Activated CD4-positive, alpha-beta T cell treated with anti-CD3 and anti-CD28 coated beads, Interleukin-2, Interleukin-4, amounts not matched to agents 100 ng/mL and 50 ng/mL, durations not matched to agents 16 hours and 8 hours (primary cell): Measurements from ENCODE around the gene EBNA1BP2.
"Not testable (repeated sequence)": the region's sequence is repeated elsewhere in the genome, so short reads cannot be mapped to it uniquely, and the experiment has no call there.

ENCODE experiments used
- DNase-seq: peaks from one replicate; pipeline ENCODE4 v3.0.0-alpha.2; 2020; ENCODE audit warnings: low spot score

Gene EBNA1BP2

DNA sequence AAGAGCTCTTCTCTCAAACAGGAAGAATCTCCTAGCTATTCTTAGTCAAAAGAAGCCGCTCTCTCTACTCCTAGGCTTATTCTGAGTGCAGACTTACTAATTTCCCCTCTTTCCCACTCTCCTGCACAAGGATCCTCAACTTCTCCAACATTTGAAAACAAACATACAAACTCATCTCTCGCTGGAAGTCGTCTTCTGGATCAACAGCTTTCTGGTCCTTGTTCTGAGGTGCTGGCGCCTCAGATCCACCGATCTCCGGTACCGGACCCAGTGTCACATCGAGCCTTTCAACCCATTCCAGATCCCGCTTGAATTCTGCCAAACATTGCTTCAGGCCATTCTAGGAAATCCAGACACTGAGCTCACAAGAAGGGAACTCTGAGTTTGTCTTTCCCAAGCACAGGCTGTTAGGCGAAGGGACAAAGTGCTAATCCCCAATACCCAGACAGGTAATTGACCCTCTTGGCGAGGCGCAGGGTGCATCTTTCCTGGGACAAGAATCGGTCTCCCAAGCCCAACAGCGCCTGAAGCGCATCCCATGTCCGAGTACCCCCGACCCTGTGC lies 696 bp downstream of the EBNA1BP2 start:
- DNase-seq, result no peak

DNA sequence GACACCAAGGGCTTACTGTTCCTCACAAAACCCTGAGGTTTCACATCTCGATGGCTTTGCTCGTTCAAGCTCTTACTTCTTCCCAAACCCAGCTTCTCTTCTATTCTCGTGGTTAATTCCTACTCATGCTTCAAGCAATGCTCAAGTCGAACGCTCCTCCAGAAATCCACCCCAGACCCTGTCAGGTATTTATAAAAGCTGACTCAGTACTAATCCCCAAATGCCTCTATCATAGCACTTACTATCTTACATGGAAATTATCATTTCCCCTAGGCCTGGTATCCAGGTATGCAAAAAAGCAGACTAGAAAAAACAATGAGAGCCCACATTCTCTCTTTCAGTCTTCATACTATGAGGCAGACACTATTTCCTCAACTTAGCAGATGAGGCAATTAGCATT lies 6.3 kb downstream of the EBNA1BP2 start:
- DNase-seq, result no peak

DNA sequence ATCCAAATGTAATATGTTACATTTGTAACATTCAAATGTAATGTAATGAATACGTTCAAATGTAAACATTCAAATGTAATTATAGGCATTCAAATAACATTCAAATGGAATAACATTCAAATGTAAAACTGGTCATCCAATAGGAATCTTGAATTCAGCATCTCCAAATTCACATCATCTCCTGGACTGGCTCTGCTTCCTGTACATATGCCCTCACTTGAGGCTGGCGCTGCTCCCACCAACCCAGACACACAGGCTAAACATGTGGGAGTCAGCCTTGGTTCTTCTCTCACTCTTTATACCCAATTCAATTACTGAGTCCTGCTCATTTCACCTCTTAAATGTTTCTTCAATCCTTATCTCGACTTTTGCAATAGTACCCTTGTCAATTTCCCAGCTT lies 6.9 kb downstream of the EBNA1BP2 start:
- no peak for DNase-seq

DNA sequence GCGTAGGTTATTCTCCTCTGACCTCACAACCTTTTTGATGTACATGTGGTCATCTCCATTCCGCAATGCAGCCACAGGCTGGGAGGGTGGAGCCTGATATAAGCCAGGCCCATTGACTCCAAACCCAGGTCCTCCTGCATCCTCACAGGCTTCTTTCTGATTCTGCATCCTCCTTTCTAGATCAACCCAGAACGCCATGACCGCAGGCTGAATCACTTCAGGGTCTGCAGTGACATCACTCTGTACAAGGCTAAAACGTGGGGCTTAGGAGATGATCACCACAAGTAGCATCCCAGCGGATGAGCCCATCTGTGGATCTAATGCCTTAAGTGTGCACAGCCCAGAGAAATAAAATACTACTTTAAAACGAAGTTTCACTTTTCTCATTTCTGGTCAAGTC lies 16.1 kb downstream of the EBNA1BP2 start:
- DNase-seq, result no peak

DNA sequence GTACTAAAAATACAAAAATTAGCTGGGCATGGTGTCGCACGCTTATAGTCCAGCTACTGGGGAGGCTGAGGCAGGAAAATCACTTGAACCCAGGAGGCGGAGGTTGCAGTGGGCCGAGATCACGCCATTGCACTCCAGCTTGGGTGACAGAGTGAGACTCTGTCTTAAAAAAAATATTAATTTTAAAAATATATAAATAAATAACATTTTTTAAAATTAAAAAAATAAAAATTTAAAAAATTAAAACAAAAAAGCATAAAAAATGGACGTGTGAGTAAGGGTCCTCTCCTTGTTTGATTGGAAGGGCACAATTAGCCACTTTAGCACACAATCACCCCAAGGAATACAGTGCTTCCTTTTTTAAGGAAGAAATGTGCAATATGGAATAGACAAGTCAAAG lies 18.6 kb downstream of the EBNA1BP2 start:
- DNase-seq, result no peak

DNA sequence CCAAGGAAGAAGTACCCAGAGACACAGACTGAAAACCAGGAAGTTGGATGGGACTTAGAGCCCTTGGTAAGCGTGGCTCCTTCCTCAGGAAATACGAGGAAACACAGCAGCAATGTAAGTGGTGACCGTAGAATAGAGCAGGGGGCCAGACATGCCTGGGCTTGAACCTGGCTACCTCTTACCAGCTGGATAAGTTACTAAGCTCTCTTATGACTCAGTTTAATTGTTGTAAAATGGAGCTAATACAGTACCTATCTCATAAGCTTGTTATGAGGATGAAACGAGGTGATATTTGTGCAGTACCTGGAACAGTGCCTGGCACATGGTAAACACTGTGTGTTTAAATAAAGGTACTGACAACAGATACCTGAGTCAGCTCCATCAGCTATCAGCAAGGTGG lies 19.2 kb downstream of the EBNA1BP2 start:
- no peak for DNase-seq

DNA sequence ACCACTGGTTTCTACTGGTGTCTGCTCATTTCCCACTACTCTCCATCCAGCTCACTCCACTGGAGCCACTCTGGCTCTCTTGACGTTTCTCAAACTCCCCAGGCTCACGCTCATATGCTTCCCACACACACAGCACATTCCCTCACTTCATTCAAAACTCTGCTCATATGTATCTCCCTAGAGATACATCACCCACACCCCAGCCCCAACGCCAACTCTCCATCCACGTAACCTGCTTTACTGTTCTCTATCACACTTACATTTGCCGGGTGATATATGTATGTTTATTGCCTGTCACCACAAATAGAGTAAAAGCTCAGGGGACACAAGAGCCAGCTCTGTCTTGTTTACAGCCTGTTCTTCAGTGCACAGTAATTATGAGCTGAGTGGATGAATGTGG lies 22.2 kb downstream of the EBNA1BP2 start:
- no peak for DNase-seq

DNA sequence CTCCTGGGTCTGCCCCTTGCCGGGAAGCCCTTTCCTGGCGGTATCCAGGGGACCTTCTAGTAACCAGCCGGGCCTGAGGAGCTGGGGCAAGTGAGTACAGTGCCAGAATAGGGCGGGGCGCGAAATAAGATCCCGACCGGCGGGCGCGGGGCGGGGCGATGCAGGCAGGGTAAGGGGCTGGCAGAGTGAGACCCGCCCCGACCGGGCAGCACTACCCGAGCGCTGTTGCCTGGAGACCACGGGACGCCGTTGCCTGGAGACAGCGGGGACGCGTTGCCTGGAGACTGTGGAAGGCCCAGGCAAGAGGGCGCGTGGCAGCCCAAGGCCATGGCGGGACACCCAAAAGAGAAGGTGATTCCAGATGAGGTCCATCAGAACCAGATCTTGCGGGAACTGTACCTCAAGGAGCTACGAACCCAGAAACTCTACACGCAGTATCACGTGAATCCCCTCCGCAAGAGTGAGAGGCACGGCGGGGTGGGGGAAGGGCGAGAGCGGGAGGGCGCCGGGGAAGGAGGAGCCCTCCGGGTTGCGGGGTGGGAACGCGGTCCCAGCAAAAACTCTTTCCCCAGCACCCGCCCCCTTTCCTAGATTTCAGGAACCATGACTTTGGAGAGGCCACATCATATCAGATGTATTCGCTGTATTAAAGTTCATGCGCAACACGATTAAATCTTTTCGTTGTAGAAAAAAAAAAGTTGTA lies 24.3 kb downstream of the EBNA1BP2 start:
- peak; percentile 27 for DNase-seq

DNA sequence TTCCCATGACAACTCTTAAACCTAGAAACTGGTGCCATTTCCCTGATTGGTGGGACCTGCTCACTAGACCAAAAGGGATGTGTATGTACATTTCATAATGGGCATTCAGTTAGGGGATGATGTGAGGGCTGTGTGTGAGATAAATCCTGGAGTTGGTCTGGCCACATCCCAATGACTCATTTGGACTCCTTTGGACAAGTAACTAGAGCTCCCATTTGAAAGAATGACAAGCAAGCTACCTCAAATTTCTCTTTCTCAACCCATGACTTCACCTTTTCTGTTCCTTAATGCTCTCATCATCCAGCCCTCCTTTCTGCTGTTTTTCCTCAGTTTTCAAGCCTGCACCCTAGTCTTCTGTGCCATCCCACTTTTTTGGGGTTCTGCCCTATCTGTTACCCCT lies 27.9 kb downstream of the EBNA1BP2 start:
- DNase-seq, result no peak

DNA sequence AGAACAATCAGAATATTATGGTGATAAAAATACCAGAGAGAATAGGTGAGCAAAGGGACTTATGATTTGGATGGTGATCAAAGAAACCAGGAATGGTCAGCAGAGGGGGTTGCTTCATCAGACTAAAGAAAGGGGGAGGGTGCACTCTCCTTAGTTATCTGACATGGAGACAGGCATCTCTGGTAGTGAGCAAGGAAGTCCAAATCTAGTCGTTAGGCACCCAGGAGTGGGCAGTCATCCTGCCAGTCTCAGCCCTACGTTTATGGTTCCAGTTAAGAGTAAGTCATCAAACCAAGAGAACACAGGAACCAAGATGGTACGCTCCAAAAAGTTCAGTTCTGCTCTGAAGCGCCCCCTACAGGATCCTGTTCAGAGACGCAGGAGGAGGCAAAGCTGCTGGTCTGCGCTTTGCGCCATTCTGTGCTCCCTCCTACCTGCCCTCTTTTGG lies 28.6 kb downstream of the EBNA1BP2 start:
- DNase-seq, result no peak

DNA sequence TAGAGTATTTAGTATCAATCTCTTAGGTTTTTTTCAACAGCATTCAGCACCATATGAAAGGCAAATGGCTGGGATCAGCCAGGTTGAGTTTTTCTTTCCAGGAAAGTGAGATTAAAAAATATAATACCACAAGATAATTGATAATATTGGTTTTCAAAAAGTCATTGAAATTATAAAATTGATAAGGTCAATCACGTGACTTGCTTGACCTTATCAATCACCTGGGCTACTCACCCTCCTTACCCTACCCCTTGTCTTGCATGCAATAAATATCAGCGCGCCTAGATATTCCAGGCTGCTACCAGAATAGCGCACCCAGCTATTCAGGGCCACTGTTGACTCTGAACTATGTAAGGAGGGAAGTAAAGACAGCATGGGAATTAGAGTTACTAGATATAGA lies 31.5 kb downstream of the EBNA1BP2 start:
- DNase-seq, result no peak

DNA sequence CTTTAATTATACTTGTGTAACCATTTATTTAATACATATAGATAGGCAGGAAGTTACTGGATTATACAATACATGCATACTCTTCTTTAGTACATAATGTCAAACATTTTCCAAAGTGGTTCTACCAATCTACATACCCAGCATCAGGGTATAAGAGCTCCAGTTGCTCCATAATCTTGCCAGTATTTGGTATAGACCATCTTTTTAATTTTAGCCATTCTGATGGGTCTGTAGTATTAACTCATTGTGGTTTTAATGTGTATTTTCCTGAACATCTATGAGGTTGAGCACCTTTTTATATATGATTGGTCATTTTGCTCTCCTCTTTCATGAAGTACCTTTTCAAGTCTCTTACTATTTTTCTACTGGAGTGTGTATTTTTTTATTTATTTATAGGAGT lies 32.1 kb downstream of the EBNA1BP2 start:
- DNase-seq, result no peak

DNA sequence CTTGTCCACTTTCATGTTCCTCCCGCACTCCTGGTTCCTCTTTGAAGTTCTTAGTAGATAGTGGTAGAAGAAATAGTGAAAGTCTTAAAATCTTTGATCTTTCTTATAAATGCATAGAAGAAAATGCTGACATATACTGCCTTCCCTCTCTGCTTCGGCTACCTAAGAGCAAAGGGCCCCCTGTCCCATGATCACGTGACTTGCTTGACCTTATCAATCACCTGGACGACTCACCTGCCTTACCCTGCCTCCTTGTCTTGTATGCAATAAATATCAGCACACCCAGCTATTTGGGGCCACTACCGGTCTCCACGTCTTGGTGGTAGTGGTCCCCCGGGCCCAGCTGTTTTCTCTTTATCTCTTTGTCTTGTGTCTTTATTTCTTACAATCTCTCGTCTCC lies 32.8 kb downstream of the EBNA1BP2 start:
- not testable (repeated sequence) for DNase-seq

DNA sequence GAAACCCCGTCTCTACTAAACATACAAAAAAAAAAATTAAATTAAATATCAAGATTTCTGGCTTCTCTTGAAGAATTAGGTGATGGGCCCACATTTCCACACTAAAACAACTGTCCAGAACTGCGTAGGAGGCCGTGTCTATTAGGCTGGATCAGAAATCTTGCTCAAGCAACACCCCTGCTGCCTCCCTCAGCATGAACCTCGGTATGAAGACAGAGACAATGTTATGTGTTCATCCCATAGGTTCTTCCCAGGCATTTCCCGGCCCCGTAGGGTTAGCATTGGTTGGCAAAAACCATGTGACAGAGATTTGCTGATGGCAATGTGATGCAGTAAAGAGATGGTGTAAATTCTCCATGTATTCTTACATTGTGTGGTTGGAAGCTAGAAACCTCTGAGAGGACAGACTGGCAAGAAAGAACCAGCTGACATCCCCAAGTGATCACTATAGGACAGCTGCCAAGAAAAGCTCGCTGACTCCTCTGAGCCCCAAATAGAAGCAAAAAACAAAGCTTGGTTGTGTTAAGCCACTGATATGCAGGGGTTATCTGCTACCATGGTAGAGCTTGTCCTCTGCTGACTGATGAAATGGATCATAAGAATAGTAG lies 34.5 kb downstream of the EBNA1BP2 start:
- no peak for DNase-seq

DNA sequence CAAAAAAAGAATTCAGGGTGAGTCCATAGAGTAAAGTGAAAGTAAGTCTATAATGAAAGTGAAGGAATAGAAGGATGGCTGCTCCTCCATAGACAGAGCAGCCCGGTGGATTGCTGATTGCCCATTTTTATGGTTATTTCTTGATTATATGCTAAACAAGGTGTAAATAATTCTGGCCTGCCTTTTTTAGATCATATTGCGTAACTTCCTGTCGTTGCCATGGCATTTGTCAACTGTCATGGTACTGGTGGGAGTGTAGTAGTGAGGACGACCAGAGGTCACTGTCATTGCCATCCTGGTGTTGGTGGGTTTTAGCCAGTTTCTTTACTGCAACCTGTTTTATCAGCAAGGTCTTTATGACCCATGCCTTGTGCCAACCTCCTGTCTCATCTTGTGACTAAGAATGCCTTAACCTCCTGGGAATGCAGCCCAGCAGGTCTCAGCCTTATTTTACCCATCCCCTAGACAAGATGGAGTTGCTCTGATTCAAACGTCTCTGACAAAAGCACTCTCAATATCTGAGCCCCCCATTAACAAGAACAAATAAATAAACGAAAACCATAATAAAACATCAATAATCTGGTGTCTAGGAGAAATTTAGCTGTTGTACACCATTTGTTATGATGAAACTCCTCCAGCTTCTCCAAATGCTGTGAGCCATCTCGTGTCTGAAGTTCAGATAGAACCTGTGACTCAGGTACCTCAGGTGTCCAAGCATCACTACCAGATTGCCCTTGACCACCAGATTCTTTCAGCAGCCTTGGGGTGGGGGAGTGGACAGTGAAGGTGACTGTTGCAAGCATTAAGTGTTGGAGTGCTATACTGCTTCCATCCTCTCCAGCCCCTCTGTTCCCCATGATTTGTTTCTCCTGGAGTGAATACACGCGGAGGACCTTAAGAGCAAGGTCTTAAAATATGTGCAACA lies 36.0 kb downstream of the EBNA1BP2 start:
- DNase-seq, result no peak

DNA sequence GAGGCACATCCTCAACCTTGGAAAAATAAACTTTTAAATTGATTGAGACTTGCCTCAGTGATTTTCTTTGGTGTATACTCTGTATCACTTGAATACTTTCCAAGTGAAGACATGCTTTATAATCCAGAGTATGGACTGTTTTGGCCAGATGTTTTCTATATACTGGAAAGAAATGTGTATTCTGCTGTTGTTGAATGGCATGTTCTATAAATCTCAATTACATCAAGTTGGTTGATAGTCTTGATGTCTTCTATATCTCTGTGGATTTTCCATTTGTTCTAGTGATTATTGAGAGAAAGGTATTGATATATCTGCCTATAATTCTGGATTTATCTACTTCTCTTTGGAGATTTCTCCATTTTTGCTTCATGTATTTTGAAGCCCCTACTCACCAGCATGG lies 37.5 kb downstream of the EBNA1BP2 start:
- no peak for DNase-seq

DNA sequence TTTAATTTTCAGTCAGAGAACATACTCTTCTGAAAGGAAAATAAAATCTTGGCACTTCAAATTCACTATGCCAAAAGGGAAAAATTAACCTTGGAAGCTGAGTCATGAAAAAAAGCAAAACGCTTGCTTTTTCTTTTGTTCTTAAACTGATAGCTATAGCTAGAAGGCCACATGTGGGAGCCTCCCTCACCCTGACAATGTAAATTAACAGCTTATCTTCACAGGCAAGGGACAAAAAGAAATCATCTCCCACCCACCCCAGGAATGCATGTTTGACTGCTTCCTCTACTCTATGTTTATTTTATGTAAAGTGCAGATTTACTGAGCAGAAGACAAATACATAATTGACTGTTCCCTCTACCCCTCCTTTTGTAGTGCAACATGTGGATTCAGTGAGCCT lies 38.0 kb downstream of the EBNA1BP2 start:
- no peak for DNase-seq

DNA sequence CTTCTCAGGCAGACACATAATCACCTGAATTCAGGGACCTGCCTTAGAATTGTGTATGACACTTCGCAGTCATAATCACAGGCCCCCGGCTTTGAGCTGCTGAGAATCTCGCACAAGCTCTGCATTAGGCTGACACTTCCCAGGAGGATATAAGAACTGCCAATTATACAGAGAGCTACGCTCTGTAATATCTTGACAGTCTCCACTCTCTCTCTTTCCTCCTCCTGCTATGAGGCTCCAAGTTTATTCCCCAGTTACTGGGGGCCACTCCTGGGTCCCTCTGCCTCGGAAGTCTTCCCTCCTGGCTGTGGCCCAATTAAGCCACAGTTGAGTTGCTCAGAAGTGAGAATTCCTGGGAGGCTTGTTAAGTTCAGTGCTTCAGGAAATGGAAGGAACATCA lies 42.7 kb downstream of the EBNA1BP2 start:
- DNase-seq, result no peak

DNA sequence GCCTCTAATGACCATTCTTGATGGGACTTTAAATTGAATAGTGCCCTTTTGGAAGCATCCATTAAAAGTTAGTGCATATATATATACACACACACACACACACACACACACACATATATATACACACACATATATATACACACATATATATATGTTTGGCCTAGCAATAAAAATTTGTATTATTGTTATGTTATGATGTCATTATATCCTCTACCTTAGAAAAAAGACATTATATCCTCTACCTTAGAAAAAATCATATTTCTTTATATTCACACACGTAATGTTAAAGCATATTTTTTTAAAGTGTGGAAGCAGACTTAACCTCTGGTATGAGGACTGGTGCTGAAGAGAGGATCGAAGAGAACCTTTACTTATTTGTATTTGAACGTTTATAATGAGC lies 43.3 kb downstream of the EBNA1BP2 start:
- DNase-seq, result no peak

DNA sequence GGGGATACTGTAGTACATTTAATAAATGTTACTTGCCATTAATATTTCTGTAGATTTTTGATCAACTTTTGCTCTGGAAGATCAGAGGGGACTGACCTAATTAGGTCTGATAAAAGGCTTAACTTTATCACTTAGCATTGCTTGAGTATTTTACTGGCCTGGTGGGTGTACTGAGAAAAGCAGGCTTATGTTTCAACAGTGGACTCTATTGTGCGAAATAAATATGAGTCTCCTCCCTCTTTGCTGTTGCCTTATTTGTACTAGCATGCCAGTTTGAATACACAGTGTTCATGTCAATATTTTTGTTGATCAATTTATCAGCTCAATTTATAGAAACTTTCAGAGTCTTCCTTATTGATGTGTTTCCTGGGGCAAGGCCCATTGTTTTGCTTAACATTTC lies 49.1 kb downstream of the EBNA1BP2 start:
- no peak for DNase-seq

DNA sequence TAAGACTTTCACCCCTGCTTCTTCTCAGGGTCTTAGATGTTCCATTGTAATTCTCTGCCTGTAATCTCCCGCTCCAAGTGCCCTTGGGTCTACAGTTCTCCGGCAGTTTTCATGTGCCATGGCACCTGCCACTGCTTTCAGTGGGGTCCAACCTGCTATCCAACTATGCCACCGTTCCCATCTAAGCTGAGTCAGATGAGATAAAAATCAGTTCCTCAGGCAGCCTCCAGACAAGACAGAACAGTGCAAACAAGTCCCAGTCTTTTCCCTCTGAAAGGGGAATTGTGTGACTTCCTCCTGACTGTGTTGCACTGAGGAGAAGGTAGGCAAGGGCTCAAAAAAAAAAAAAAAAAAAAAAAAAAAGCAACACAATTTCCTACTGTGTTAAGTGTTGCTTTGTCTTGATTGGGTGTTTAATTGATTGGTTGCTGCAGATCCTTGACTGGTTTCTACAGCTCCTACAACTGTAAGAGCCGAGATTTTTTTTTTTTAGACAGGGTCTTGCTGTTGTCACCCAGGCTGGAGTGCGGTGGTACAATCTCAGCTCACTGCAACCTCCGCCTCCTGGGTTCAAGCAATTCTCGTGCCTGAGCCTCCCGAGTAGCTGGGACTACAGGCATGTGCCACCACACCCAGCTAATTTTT lies 50.7 kb downstream of the EBNA1BP2 start:
- no peak for DNase-seq

DNA sequence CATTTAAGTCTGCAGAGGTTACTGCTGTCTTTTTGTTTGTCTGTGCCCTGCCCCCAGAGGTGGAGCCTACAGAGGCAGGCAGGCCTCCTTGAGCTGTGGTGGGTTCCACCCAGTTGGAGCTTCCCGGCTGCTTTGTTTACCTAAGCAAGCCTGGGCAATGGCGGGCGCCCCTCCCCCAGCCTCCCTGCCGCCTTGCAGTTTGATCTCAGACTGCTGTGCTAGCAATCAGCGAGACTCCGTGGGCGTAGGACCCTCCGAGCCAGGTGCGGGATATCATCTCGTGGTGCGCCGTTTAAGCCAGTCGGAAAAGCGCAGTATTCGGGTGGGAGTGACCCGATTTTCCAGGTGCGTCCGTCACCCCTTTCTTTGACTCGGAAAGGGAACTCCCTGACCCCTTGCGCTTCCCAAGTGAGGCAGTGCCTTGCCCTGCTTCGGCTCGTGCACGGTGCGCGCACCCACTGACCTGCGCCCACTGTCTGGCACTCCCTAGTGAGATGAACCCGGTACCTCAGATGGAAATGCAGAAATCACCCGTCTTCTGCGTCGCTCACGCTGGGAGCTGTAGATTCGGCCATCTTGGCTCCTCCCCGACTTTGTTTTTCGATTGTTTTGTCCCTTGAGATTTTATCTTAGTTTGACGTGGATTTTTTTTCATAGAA lies 52.0 kb downstream of the EBNA1BP2 start:
- not testable (repeated sequence) for DNase-seq
